Adrenal gland (tissue), 5 donors: ENCODE data around the gene THSD4.

Experiments used
- CTCF ChIP-seq, 6 experiments: fragments of 450-650 bp in 4 of 6; fragments of 200-600 bp in 2 of 6; sonication (generic) in 1 of 6; IDR thresholded peaks; 1 replicate in 5 of 6; 2 replicates in 1 of 6; pipeline versions ENCODE4 v1.5.1 to v1.8.0; 2016 to 2021; ENCODE audit warnings: antibody characterized with exemption in 6 of 6, mild to moderate bottlenecking in 2 of 6, moderate library complexity in 1 of 6
- POLR2A ChIP-seq, 2 donors: fragments of 450-650 bp; IDR thresholded peaks; one replicate each; pipeline ENCODE4 v1.6.1; 2017; ENCODE audit warnings: antibody characterized with exemption in 2 of 2, mild to moderate bottlenecking in 2 of 2, moderate library complexity in 1 of 2
- donor health status: DM: no; HTN: no; CAD: no.

GRCh38 chr15:71530116-71530515 is 414.8 kb downstream of the THSD4 start:
- TF ChIP-seq POLR2A (IDR thresholded peaks at IDR 0.05) = no peak
- TF ChIP-seq CTCF (IDR thresholded peaks at IDR 0.05) = no peak
